GM19043 (cell line): ENCODE results near the gene AGBL5.

Experiments
- ATAC-seq: cut with Tn5 transposase; IDR thresholded peaks from one replicate; pipeline ENCODE4 v1.9.1; 2021; ENCODE audit warnings: low read depth; ENCODE audit not compliant: unreplicated experiment

Gene AGBL5

DNA sequence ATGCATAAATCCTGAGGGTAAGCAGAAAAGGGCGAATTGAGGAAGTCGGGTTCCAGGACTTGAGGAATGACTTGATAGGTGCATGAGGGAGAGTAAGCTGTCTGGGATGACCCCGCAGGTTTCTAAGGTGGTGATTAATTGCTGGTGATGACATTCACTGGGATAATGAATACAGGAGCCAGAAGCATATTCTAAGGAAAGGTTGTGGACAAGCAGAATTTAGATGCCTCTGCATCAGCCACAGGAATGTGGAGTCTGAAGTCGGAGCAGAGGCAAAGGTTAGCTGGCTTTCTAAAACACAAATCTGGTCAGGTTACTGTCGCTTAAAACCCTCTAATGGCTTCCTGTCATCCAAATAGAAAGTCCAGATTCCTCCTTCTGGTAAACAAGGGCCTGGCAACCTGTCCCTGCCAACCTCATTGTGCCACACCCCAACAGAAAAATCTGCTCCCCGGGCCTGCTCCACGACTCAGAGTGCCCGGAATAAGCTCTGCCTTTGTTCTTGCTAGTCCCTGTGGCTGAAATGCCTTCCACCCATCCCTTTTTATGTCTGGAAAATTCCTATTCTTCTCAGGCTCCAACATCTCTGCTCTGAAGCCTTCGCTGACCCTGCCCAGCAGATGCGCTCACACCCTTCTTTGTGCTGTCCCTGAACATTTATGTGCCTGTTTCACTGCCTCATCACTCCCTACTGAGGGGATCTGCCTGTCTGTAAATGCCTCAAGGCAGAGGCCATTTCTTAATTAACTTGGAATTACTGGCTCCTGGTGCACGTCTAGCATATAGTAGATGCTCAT is 30.0 kb upstream of the AGBL5 start:
- no peak for ATAC-seq

DNA sequence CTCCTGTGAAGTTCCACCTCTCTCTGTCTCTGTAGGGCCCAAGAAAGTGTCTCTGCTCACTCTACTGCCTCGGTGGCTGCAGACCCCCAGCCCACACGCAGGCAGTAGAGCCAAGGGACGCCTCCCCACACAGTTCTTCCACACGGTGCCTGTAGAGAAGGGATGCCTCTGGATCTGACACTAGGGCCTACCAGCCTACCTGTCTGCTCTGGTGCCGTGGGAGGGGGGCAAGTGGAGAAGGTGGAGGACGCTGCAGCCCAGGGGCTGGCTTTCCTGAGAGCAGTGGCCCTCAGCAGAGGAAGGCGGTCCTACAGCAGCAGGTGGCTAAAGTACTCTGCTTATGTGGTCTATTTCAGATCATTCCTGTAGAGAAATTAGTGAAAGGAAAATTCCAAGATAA is 27.7 kb upstream of the AGBL5 start:
- no peak for ATAC-seq

DNA sequence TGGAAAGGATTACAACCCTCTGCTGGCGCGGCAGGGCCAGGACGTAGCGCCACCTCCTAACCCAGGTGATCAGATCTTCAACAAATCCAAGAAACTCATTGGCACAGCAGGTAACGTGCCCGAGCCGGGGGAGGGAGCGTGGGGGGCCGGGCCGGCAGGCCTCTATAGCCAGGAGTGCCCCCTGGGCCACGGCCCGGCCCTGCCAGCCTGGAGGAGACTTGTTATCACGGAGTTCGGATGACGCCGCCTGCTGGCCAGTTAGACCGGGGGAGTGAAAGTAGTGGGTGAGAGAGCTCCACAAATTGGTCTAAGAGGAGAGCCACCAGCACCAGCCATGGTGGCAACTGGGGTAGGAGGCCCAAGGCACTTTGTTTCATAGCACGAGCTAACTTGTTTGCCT is 27.3 kb upstream of the AGBL5 start:
- ATAC-seq, result no peak

GRCh38 chr2:27024812-27025211 is 26.7 kb upstream of the AGBL5 start:
- ATAC-seq, result no peak

- ATAC-seq, result no peak
Measured at GRCh38 chr2:27025281-27025800, 26.1 kb upstream of the AGBL5 start.

DNA sequence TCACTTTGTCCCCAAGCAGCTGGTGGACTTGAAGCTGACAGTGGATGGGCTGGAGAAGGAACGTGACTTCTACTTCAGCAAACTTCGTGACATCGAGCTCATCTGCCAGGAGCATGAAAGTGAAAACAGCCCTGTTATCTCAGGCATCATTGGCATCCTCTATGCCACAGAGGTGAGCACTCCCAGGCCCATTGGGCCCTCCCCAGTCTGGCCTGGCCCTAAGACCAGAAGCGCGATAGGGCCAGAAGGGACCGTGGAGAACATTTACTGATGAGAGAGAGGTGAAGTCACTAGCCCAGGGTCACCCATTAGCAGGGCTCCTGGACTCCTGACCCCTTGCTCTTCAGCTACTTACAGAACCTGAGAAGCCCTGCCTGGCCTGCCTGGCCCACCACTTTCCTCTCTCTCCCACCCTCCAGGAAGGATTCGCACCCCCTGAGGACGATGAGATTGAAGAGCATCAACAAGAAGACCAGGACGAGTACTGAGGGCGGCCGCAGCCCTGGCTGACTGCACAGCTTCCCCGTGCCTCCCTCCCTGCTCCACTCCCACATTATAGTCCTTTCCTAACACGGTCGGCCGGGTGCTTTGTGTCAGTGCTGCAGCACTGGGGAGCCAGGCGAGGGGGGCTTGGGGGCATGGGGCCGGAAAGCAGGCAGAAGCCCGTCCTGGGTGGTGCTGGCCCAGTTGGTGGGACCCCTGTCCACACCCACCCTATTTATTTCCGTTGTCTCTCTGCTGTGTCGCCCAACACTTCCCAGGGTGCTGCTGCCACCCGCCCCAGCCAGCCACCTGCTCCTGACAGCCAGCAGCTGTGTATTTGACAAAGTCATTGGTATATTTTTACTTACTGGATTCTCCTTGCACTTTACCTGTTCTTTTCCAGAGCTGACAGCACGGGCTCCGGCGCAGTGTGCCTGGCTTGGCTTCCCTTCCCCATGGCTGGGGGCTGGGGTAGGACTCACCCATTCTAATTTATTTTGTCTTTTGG is 25.3 kb upstream of the AGBL5 start:
- ATAC-seq, result no peak

GRCh38 chr2:27027211-27027651 is 24.2 kb upstream of the AGBL5 start:
- ATAC-seq, result no peak

- no peak for ATAC-seq
Measured at GRCh38 chr2:27029051-27029450, 22.4 kb upstream of the AGBL5 start.

DNA sequence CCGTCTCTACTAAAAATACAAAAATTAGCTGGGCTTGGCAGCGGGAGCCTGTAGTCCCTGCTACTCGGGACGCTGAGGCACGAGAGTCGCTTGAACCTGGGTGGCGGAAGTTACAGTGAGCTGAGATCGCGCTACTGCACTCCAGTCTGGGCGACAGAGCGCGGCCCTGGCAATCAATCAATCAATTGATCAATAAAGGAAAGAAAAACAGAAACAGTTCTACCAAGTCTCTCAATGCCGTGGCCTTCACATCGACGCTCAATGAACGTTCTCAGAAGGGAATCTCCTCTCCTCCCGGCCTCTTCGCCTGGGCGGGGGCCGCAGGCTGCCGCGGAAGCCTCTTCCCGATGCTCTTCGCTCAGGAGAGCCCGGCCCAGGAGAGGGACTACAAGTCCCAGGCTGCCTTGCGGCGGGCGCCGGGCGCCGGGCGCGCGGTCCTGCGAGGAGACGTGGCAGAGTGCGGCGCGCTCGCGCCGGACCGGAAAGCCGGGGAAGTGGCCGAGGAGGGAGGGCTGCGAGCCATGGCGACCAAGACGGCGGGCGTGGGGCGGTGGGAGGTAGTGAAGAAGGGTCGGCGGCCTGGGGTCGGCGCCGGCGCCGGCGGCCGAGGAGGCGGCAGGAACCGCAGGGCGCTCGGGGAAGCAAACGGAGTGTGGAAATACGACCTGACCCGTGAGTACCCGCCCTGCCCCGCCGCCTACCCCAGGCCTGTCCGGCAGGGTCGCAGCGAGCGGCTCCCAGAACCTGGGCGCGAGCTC is 18.8 kb upstream of the AGBL5 start, which contains the start of gene TMEM214:
TSS of gene TMEM214 (plus strand) at position 471 of the 758 bp plus-strand sequence. CDS start at position 522, 51 bp downstream.
- peak; percentile 95 for ATAC-seq

GRCh38 chr2:27033253-27033852 is 18.1 kb upstream of the AGBL5 start:
- ATAC-seq, result no peak

DNA sequence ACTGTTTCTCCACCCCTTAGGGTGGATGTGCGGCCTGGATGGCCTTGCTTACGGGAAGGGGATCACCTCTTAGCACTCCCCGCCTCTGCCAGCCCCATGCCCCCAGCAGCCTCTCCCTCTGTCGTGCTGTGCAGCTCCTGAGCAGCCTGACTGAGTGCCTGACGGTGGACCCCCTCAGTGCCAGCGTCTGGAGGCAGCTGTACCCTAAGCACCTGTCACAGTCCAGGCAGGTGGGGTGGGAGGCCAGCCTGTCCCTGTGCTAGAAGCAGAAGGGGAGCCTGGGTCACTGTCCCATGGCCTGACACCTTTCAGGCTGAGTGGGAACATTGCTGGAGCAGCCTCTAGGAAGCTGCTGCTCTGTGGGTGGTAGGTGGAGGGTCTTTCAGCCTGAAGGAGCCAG is 13.5 kb upstream of the AGBL5 start:
- ATAC-seq, result no peak

GRCh38 chr2:27038631-27039339 is 12.7 kb upstream of the AGBL5 start:
- ATAC-seq, result no peak

DNA sequence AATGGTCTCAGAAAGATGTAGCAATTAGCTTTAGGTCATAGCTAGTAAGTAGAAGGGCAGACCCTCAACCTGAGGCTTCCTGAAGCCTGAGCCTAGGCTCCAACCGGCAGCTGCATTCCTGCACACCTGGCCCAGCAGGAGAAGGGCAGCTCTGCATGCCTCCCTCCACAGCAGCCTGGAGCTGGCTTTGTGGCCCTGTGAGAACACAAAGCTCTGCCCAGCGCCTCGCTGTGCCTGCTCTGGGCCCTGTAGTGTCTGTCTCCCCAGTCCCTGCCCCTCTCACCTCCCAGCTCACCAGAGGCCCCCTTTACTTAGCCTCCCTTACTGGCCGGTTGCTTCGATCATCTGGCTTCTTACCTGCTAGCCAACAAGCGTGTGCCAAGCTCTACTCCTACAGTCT is 12.0 kb upstream of the AGBL5 start:
- ATAC-seq, result no peak

DNA sequence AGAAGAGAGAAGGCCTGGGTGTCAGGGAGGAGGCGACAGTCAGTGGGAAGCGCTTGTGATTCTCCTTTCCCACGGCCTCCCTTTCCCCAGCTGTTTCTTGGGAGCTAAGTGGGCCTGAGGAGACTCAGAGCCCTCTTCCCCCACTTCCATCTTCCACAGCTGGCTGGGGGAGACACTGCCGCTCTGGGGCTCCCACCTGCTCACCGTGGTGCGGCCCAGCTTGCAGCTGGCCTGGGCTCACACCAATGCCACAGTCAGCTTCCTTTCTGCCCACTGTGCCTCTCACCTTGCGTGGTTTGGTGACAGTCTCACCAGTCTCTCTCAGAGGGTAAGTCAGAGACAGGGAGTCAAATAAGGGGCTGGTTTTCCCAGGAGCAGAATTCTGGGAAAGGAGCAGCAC is 11.6 kb upstream of the AGBL5 start:
- no peak for ATAC-seq

DNA sequence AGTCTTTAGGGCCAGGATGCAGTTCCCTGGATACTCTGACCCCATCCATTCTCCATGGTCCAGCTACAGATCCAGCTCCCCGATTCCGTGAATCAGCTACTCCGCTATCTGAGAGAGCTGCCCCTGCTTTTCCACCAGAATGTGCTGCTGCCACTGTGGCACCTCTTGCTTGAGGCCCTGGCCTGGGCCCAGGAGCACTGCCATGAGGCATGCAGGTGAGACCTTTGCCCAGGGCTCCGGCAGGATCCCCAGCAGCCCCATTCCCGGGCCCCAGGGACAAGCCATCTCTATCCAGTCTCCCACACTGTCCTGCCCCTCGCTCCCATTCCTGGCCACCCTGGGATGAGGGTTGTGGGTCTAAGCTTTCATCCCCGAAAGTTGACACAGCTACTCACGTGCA is 11.2 kb upstream of the AGBL5 start:
- ATAC-seq, result no peak

DNA sequence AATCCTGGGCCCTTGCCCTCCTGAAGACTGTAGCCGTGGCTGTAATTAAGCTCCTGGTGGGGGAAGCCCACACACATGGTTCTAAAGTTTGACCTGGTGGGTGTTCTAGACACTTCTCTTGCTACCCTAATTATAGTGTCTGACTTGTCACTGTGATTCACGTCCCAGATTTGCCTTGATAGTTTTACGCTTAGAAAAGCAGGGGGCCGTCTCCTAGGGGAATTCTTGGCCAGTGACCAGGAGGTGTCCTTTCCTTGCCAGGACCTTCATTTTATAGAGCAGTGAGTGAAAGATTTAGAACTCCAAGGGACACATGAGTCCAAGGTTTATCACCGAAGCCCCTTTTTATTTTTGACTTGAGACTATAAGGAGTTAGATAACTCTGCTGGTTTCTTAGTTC is 9.7 kb upstream of the AGBL5 start:
- no peak for ATAC-seq

DNA sequence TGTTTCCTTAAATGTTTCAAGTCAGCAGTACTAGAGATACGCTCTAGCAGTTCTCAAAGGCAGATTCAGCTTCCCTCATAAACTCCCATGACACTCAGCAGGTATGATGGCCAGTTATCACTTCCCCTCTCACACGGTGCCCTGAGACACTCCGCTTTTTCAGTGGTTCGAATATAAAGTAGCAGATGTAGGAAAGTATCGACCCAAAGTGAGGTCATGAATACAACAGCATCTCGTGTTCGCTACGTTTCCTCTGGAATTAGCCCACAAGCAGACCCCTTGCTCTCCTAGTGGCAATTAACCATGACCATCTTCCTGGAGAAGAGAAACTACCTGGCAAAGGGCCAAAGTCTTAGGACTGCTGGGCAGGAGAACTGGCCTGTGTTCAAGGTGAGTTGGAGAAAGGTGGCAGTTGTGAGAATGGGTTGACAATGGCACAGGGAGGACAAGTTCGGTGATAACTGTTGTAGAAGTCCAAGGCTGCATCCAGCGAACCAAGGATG is 9.3 kb upstream of the AGBL5 start:
- no peak for ATAC-seq

DNA sequence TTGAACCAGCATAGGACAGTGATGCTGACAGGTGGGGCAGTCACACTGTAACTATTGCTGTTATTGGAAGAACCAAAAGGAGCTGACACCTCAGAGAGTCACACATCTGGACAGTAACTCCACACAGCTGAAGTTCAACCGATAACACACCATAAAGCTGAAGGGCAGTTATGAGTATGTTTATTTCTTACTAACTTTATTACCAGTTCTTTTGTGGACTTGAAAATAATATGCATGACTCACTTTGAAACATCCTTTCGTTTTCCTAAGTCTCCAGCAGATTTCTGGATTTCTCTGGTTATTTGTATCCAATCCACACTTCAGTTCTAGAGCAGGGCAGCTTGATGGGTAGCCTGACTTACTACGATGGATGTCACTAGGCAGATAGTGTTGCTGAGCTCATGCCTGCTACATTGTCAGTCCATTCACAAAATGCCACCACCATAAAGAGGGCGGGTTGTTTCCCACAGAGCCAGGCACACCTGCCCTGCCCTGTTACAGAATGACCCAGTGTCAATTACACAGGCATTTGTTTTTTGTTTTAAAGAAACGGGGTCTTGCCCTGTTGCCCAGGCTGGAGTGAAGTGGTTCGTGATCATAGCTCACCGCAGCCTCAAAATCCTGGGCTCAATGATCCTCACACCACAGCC is 8.4 kb upstream of the AGBL5 start:
- ATAC-seq, result no peak
